HUES48 (cell line): ENCODE measurements around the gene TMEM161A.
"Not testable (repeated sequence)": the region's sequence is repeated elsewhere in the genome, so short reads cannot be mapped to it uniquely, and the experiment has no call there.

ENCODE experiments used
- H3K27ac ChIP-seq: one replicate; pipeline ENCODE4 v1.7.0; 2013; ENCODE audit warnings: low read depth, low read length, inconsistent platforms
- H3K27me3 ChIP-seq: 2 replicates; pipeline ENCODE4 v1.6.1; 2013; ENCODE audit warnings: mild to moderate bottlenecking, low read length; ENCODE audit not compliant: control insufficient read depth, insufficient read depth
- H3K36me3 ChIP-seq: 2 replicates; pipeline ENCODE4 v1.6.1; 2013; ENCODE audit warnings: low read length; ENCODE audit not compliant: control insufficient read depth, insufficient read depth
- H3K4me1 ChIP-seq: 2 replicates; pipeline ENCODE4 v1.6.1; 2013; ENCODE audit warnings: mild to moderate bottlenecking, low read length; ENCODE audit not compliant: control insufficient read depth, insufficient read depth
- H3K4me3 ChIP-seq: 2 replicates; pipeline ENCODE4 v1.5.1; 2013; ENCODE audit warnings: mild to moderate bottlenecking, low read depth, low read length
- H3K9ac ChIP-seq: 2 replicates; pipeline ENCODE4 v1.6.1; 2013; ENCODE audit warnings: mild to moderate bottlenecking, low read depth, low read length, moderate library complexity
- H3K9me3 ChIP-seq: 2 replicates; pipeline ENCODE4 v1.6.1; 2013; ENCODE audit warnings: low read length; ENCODE audit not compliant: control insufficient read depth, insufficient read depth

TMEM161A gene

GRCh38 chr19:19137556-19138108 is 646 bp downstream of the TMEM161A start:
- Histone ChIP-seq H3K4me3 (peak overlapping the region; percentile 91), H3K27me3 (peaks cover 13% of the 10 kb centered on the region), H3K9me3 (no peaks in the 10 kb centered on the region; the same call in 1 of the 2 replicates), H3K36me3 (peaks cover 2% of the 10 kb centered on the region; the same call in 1 of the 2 replicates), H3K27ac (no peak overlapping the region), H3K4me1 (peaks cover 7% of the 10 kb centered on the region), H3K9ac (peak overlapping the region; percentile 70; the same call in 1 of the 2 replicates)

GRCh38 chr19:19135713-19136112 is 2.6 kb downstream of the TMEM161A start:
- not testable (repeated sequence) for H3K4me3 ChIP-seq, H3K27ac ChIP-seq, H3K27me3 ChIP-seq, H3K36me3 ChIP-seq, H3K9me3 ChIP-seq, H3K4me1 ChIP-seq, H3K9ac ChIP-seq

- Histone ChIP-seq H3K4me1 (peaks cover 7% of the 10 kb centered on the region), H3K27ac (no peak overlapping the region), H3K9ac (no peak overlapping the region), H3K36me3 (peaks cover 8% of the 10 kb centered on the region), H3K9me3 (peaks cover 8% of the 10 kb centered on the region), H3K4me3 (peak overlapping the region; percentile 52), H3K27me3 (peaks cover 9% of the 10 kb centered on the region)
These were observed 3.6 kb downstream of the TMEM161A start for GRCh38 chr19:19134687-19135158.

- H3K4me3 ChIP-seq, result no peak overlapping the region
- peaks cover 7% of the 10 kb centered on the region for H3K4me1 ChIP-seq
- H3K27ac ChIP-seq, result no peak overlapping the region
These were observed 4.3 kb downstream of the TMEM161A start for GRCh38 chr19:19133985-19134384.

GRCh38 chr19:19132912-19133311 is 5.4 kb downstream of the TMEM161A start:
- H3K4me3 ChIP-seq, result no peak overlapping the region
- peaks cover 9% of the 10 kb centered on the region for H3K36me3 ChIP-seq
- peaks cover 9% of the 10 kb centered on the region for H3K27me3 ChIP-seq
- no peak overlapping the region for H3K9ac ChIP-seq
- H3K9me3 ChIP-seq, result peaks cover 8% of the 10 kb centered on the region
- H3K27ac ChIP-seq, result no peak overlapping the region
- H3K4me1 ChIP-seq, result peaks cover 7% of the 10 kb centered on the region

More at GRCh38 chr19:19133985-19134384, 4.3 kb downstream of the TMEM161A start:
- Histone ChIP-seq H3K9me3 (peaks cover 8% of the 10 kb centered on the region), H3K36me3 (peaks cover 8% of the 10 kb centered on the region), H3K27me3 (peaks cover 9% of the 10 kb centered on the region), H3K9ac (no peak overlapping the region)

- Histone ChIP-seq H3K27ac (no peak overlapping the region), H3K9ac (no peak overlapping the region), H3K36me3 (peaks cover 11% of the 10 kb centered on the region), H3K9me3 (peaks cover 8% of the 10 kb centered on the region), H3K4me1 (peaks cover 7% of the 10 kb centered on the region), H3K27me3 (0 out of 2 replicates have a peak, but pooled peaks cover under 1% of the 10 kb centered on the region), H3K4me3 (no peak overlapping the region)
These were observed 6.3 kb downstream of the TMEM161A start for GRCh38 chr19:19131989-19132388.

GRCh38 chr19:19126102-19126501 is 12.2 kb downstream of the TMEM161A start:
- no peak overlapping the region for H3K4me3 ChIP-seq
- no peak overlapping the region for H3K27ac ChIP-seq
- no peaks in the 10 kb centered on the region for H3K27me3 ChIP-seq
- no peaks in the 10 kb centered on the region for H3K9me3 ChIP-seq
- H3K36me3 ChIP-seq, result peaks cover 7% of the 10 kb centered on the region
- H3K4me1 ChIP-seq, result peaks cover 3% of the 10 kb centered on the region; the same call in 1 of the 2 replicates
- H3K9ac ChIP-seq, result no peak overlapping the region

- no peak overlapping the region for H3K9ac ChIP-seq
- H3K4me1 ChIP-seq, result peaks cover 13% of the 10 kb centered on the region; the same call in 1 of the 2 replicates
- no peaks in the 10 kb centered on the region for H3K9me3 ChIP-seq
- no peak overlapping the region for H3K27ac ChIP-seq
- peaks cover 19% of the 10 kb centered on the region for H3K36me3 ChIP-seq
- no peaks in the 10 kb centered on the region for H3K27me3 ChIP-seq
- H3K4me3 ChIP-seq, result no peak overlapping the region
These were observed 14.9 kb downstream of the TMEM161A start for GRCh38 chr19:19123386-19123785.

- Histone ChIP-seq H3K27ac (no peak overlapping the region), H3K4me1 (peaks cover 13% of the 10 kb centered on the region; the same call in 1 of the 2 replicates), H3K9me3 (no peaks in the 10 kb centered on the region), H3K9ac (no peak overlapping the region), H3K4me3 (no peak overlapping the region), H3K27me3 (no peaks in the 10 kb centered on the region), H3K36me3 (peaks cover 18% of the 10 kb centered on the region)
These were observed 15.4 kb downstream of the TMEM161A start for GRCh38 chr19:19122902-19123301.

- H3K36me3 ChIP-seq, result peaks cover 16% of the 10 kb centered on the region
- H3K4me1 ChIP-seq, result peaks cover 13% of the 10 kb centered on the region; the same call in 1 of the 2 replicates
- H3K9me3 ChIP-seq, result no peaks in the 10 kb centered on the region
- no peaks in the 10 kb centered on the region for H3K27me3 ChIP-seq
- H3K27ac ChIP-seq, result peak overlapping the region; percentile 38
- H3K4me3 ChIP-seq, result no peak overlapping the region
- H3K9ac ChIP-seq, result no peak overlapping the region
These were observed 16.9 kb downstream of the TMEM161A start for GRCh38 chr19:19121371-19121770.

GRCh38 chr19:19120308-19121231 is 17.7 kb downstream of the TMEM161A start:
- peaks cover 16% of the 10 kb centered on the region for H3K36me3 ChIP-seq

More at GRCh38 chr19:19120308-19121231, 17.7 kb downstream of the TMEM161A start:
- peaks cover 13% of the 10 kb centered on the region; the same call in 1 of the 2 replicates for H3K4me1 ChIP-seq
- H3K9ac ChIP-seq, result no peak overlapping the region; the same call in 1 of the 2 replicates
- peak overlapping the region; percentile 38 for H3K27ac ChIP-seq
- no peaks in the 10 kb centered on the region for H3K27me3 ChIP-seq
- no peaks in the 10 kb centered on the region for H3K9me3 ChIP-seq
- H3K4me3 ChIP-seq, result peak overlapping the region; percentile 54; the same call in 1 of the 2 replicates
